ENCODE measurements around the gene ATG5.

- no peak for TF ChIP-seq BACH2 (CRISPR knock-in tag; IDR thresholded peaks at IDR 0.05; ENCODE audit: borderline replicate concordance)
- no peak for TF ChIP-seq PATZ1 (CRISPR knock-in tag; IDR thresholded peaks at IDR 0.05; ENCODE audit: borderline replicate concordance)
- TF ChIP-seq ZFP3 (CRISPR knock-in tag; IDR thresholded peaks at IDR 0.05), result no peak
- no peak for TF ChIP-seq ARNTL (CRISPR knock-in tag; IDR thresholded peaks at IDR 0.05; ENCODE audit: borderline replicate concordance, low read depth)
- TF ChIP-seq, protein P1, sequence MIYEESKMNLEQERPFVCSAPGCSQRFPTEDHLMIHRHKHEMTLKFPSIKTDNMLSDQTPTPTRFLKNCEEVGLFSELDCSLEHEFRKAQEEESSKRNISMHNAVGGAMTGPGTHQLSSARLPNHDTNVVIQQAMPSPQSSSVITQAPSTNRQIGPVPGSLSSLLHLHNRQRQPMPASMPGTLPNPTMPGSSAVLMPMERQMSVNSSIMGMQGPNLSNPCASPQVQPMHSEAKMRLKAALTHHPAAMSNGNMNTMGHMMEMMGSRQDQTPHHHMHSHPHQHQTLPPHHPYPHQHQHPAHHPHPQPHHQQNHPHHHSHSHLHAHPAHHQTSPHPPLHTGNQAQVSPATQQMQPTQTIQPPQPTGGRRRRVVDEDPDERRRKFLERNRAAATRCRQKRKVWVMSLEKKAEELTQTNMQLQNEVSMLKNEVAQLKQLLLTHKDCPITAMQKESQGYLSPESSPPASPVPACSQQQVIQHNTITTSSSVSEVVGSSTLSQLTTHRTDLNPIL (CRISPR knock-in tag; IDR thresholded peaks at IDR 0.05; ENCODE audit: low read depth), result no peak
- TF ChIP-seq RARB (CRISPR knock-in tag; IDR thresholded peaks at IDR 0.05), result no peak
- no peak for TF ChIP-seq ZFP30 (CRISPR knock-in tag; IDR thresholded peaks at IDR 0.05)
- TF ChIP-seq ZNF70 (CRISPR knock-in tag; IDR thresholded peaks at IDR 0.05), result no peak
These were observed 105.1 kb downstream of the ATG5 start for GRCh38 chr6:106220485-106220884.

Data from SK-N-SH treated with all-trans-retinoic acid at 6 μM for 48 hours (cell line).